Suprapubic skin (tissue), 4 donors: ENCODE data around the gene SEC22B. TPM values are rescaled to one million over a fixed set of nuclear protein-coding genes. Genes with fewer than 3 reads are reported as not detected.
"Not testable (repeated sequence)": the region's sequence is repeated elsewhere in the genome, so short reads cannot be mapped to it uniquely, and the experiment has no call there.

Source experiments
- DNase-seq, 2 donors: peaks; one replicate each; pipeline ENCODE4 v3.0.0-alpha.2; 2019; ENCODE audit warnings: low spot score in 2 of 2
- H3K27ac ChIP-seq: fragments of 200-600 bp; sonication (generic); one replicate; pipeline ENCODE4 v1.5.1; 2019
- H3K27me3 ChIP-seq: fragments of 200-600 bp; sonication (generic); one replicate; pipeline ENCODE4 v1.5.1; 2019
- H3K36me3 ChIP-seq: fragments of 200-600 bp; sonication (generic); one replicate; pipeline ENCODE4 v1.5.1; 2019
- H3K4me1 ChIP-seq: fragments of 200-600 bp; sonication (generic); one replicate; pipeline ENCODE4 v1.5.1; 2019
- H3K4me3 ChIP-seq: fragments of 200-600 bp; sonication (generic); one replicate; pipeline ENCODE4 v1.5.1; 2019; ENCODE audit warnings: mild to moderate bottlenecking
- H3K9me3 ChIP-seq: fragments of 200-600 bp; sonication (generic); one replicate; pipeline ENCODE4 v1.5.1; 2019
- CTCF ChIP-seq, 2 donors: fragments of 200-600 bp in 1 of 2; fragments of 450-650 bp in 1 of 2; sonication (generic) in 1 of 2; IDR thresholded peaks; one replicate each; pipeline ENCODE4 v1.5.1; 2016 to 2019; ENCODE audit warnings: antibody characterized with exemption in 2 of 2, mild to moderate bottlenecking in 1 of 2, moderate library complexity in 1 of 2
- EP300 ChIP-seq: sonication (generic); formaldehyde crosslinking; IDR thresholded peaks from one replicate; pipeline ENCODE4 v1.6.1; 2017; ENCODE audit warnings: antibody characterized with exemption
- POLR2A ChIP-seq, 2 donors: fragments of 450-650 bp; IDR thresholded peaks; one replicate each; pipeline ENCODE4 v1.6.1; 2017; ENCODE audit warnings: antibody characterized with exemption in 2 of 2, mild to moderate bottlenecking in 2 of 2, moderate library complexity in 2 of 2
- POLR2AphosphoS5 ChIP-seq, 3 donors: sonication (generic); formaldehyde crosslinking; IDR thresholded peaks; one replicate each; pipeline ENCODE4 v1.6.1; 2017; ENCODE audit warnings: antibody characterized with exemption in 3 of 3
- WGBS: methylation state at CpG from one replicate; pipeline ENCODE4 v1.1.5; 2018; 5-methylcytosine and 5-hydroxymethylcytosine counted together
- total RNA-seq, 4 donors: library from RNA; depleted of rRNA; stranded (reverse); fragments of >200 nt; gene quantifications; one replicate each; pipeline ENCODE4 v1.1.0, GENCODE V29; 2016

Gene SEC22B
- total RNA-seq, 4 donors from 2014 or later, result 10.1 to 18.2 (median 15.9) TPM

GRCh38 chr1:120133228-120133927, 42.9 kb downstream of the SEC22B start:
- TF ChIP-seq EP300 (no peak), CTCF (IDR thresholded peaks at IDR 0.05) (no peak), POLR2AphosphoS5 (IDR thresholded peaks at IDR 0.05) (no peak), POLR2A (IDR thresholded peaks at IDR 0.05) (no peak)
- 94% methylated on average over 2 of the region's 2 CpGs for WGBS

GRCh38 chr1:120132406-120132763, 43.9 kb downstream of the SEC22B start:
- DNase-seq, H3K27ac ChIP-seq, H3K4me3 ChIP-seq, H3K9me3 ChIP-seq, H3K4me1 ChIP-seq, H3K27me3 ChIP-seq, H3K36me3 ChIP-seq: not testable (repeated sequence)
- 67% methylated on average over 2 of the region's 2 CpGs for WGBS

More at GRCh38 chr1:120133228-120133927, 42.9 kb downstream of the SEC22B start:
- no peaks in the 10 kb centered on the region for H3K9me3 ChIP-seq
- no peak overlapping the region for H3K27ac ChIP-seq
- no peak overlapping the region for H3K4me3 ChIP-seq
- peaks cover 4% of the 10 kb centered on the region for H3K4me1 ChIP-seq
- no peaks in the 10 kb centered on the region for H3K36me3 ChIP-seq
- DNase-seq, result no peak
- no peaks in the 10 kb centered on the region for H3K27me3 ChIP-seq

GRCh38 chr1:120131611-120132405, 44.5 kb downstream of the SEC22B start:
- H3K4me3 ChIP-seq, H3K4me1 ChIP-seq, H3K36me3 ChIP-seq, H3K9me3 ChIP-seq, H3K27me3 ChIP-seq: not testable (repeated sequence)
- WGBS, result 29% methylated on average over 5 of the region's 10 CpGs
- peak overlapping the region; percentile 24 for H3K27ac ChIP-seq
- peak; percentile 81 to 83 for DNase-seq

- H3K4me3 ChIP-seq, DNase-seq, H3K27me3 ChIP-seq, H3K27ac ChIP-seq, H3K36me3 ChIP-seq, H3K9me3 ChIP-seq, H3K4me1 ChIP-seq: not testable (repeated sequence)
- WGBS, result 100% methylated on average over 1 of the region's 1 CpG
Observed at GRCh38 chr1:120127921-120128320, 48.4 kb downstream of the SEC22B start.

GRCh38 chr1:120126216-120126615, 50.1 kb downstream of the SEC22B start:
- not testable (repeated sequence) for H3K27me3 ChIP-seq, H3K27ac ChIP-seq, DNase-seq, H3K4me1 ChIP-seq, H3K9me3 ChIP-seq, H3K4me3 ChIP-seq, H3K36me3 ChIP-seq
- 80% methylated on average over 3 of the region's 6 CpGs for WGBS

GRCh38 chr1:120124628-120125027, 51.7 kb downstream of the SEC22B start:
- not testable (repeated sequence) for H3K9me3 ChIP-seq, H3K27me3 ChIP-seq, H3K36me3 ChIP-seq, H3K4me3 ChIP-seq, H3K4me1 ChIP-seq, DNase-seq, H3K27ac ChIP-seq
- WGBS, result 81% methylated on average over 1 of the region's 1 CpG

GRCh38 chr1:120123813-120124510, 52.4 kb downstream of the SEC22B start:
- H3K27ac ChIP-seq, H3K36me3 ChIP-seq, H3K4me1 ChIP-seq, H3K9me3 ChIP-seq, H3K27me3 ChIP-seq, H3K4me3 ChIP-seq, DNase-seq: not testable (repeated sequence)
- 93% methylated on average over 4 of the region's 4 CpGs for WGBS

GRCh38 chr1:120122262-120122893, 53.9 kb downstream of the SEC22B start:
- H3K4me1 ChIP-seq, DNase-seq, H3K27me3 ChIP-seq, H3K36me3 ChIP-seq, H3K4me3 ChIP-seq, H3K9me3 ChIP-seq, H3K27ac ChIP-seq: not testable (repeated sequence)
- 90% methylated on average over 2 of the region's 5 CpGs for WGBS

- not testable (repeated sequence) for DNase-seq, H3K27ac ChIP-seq, H3K9me3 ChIP-seq, H3K36me3 ChIP-seq, H3K4me3 ChIP-seq, H3K4me1 ChIP-seq, H3K27me3 ChIP-seq
- 97% methylated on average over 1 of the region's 1 CpG for WGBS
Observed at GRCh38 chr1:120121830-120122229, 54.5 kb downstream of the SEC22B start.

GRCh38 chr1:120120525-120120924, 55.8 kb downstream of the SEC22B start:
- DNase-seq, H3K4me1 ChIP-seq, H3K4me3 ChIP-seq, H3K9me3 ChIP-seq, H3K27me3 ChIP-seq, H3K27ac ChIP-seq, H3K36me3 ChIP-seq: not testable (repeated sequence)
- 46% methylated on average over 2 of the region's 4 CpGs for WGBS

GRCh38 chr1:120117371-120118177, 58.7 kb downstream of the SEC22B start:
- not testable (repeated sequence) for H3K9me3 ChIP-seq, H3K4me1 ChIP-seq, H3K4me3 ChIP-seq, H3K27me3 ChIP-seq, H3K27ac ChIP-seq, H3K36me3 ChIP-seq
- WGBS, result 48% methylated on average over 2 of the region's 4 CpGs
- peak; percentile 62 to 77 for DNase-seq
